ENCODE data around the gene DPH3. TPM values are rescaled to one million over a fixed set of nuclear protein-coding genes. Genes with fewer than 3 reads are reported as not detected.

Gene DPH3
- total and polyA plus RNA-seq, 2 of the 8 experiments (the other 6 are each of a cell fraction or from before 2014, with no cell fraction given), result 9.8 to 40.1 TPM

GRCh38 chr3:16297997-16298885 is 33.5 kb upstream of the DPH3 start:
- Histone ChIP-seq H2AK5ac (ENCODE audit: low read depth, low read length) (0 out of 2 replicates have a peak overlapping the region, but pooled peaks have one; percentile 2), H2BK20ac (ENCODE audit: low read length) (no peak overlapping the region), H3K4me2 (ENCODE audit: insufficient read depth in 1 of 2, low read depth in 2 of 2, low read length in 2 of 2) (no peak overlapping the region), H3K14ac (ENCODE audit: insufficient read length) (no peak overlapping the region), H3K18ac (ENCODE audit: extremely low read depth, low read length) (no peak overlapping the region), H2BK120ac (replicated peaks; ENCODE audit: low read depth, low read length) (no peak overlapping the region), H3K36me3 (ENCODE audit: control insufficient read depth in 2 of 4, insufficient read depth in 4 of 4, low read length in 3 of 4) (peaks cover 0 to 33% (median 12%) of the 10 kb centered on the region in 4 experiments; a peak in 5 of 8 replicates), H3K4me3 (ENCODE audit: extremely low read depth in 1 of 4, insufficient read depth in 2 of 4, low read depth in 3 of 4, low read length in 4 of 4) (no peak overlapping the region), H4K5ac (ENCODE audit: insufficient read length, low read depth, low read length) (no peak overlapping the region), H4K8ac (ENCODE audit: extremely low read depth, insufficient read depth, low read length) (no peak overlapping the region), H2BK12ac (ENCODE audit: low read depth, low read length) (no peak overlapping the region), H3K79me1 (ENCODE audit: low read depth, low read length) (no peaks in the 10 kb centered on the region), H3K23me2 (ENCODE audit: low read depth, low read length) (no peaks in the 10 kb centered on the region), H4K20me1 (replicated peaks in 1 of 2; ENCODE audit: control insufficient read depth in 1 of 2, insufficient read depth in 2 of 2, low read length in 2 of 2) (no peaks in the 10 kb centered on the region), H3K4ac (replicated peaks; ENCODE audit: insufficient read length, low read depth, low read length) (no peak overlapping the region), H4K91ac (replicated peaks; ENCODE audit: insufficient read length, low read length) (no peak overlapping the region), H3K56ac (replicated peaks; ENCODE audit: insufficient read length, low read depth, low read length) (no peak overlapping the region), H2BK15ac (ENCODE audit: low read length) (no peak overlapping the region), H3K4me1 (replicated peaks in 1 of 4; ENCODE audit: control insufficient read depth in 3 of 4, insufficient read depth in 4 of 4, low read length in 3 of 4) (peaks cover 7 to 23% (median 19%) of the 10 kb centered on the region in 4 experiments; a peak in 6 of 7 replicates), H2BK5ac (ENCODE audit: low read depth, low read length) (no peak overlapping the region), H3K79me2 (ENCODE audit: control insufficient read depth in 1 of 2, insufficient read depth in 2 of 2, low read length in 2 of 2) (peaks cover 0 to 5% of the 10 kb centered on the region in 2 experiments; a peak in 1 of 4 replicates), H2AFZ (ENCODE audit: low read length) (no peak overlapping the region), H3K27me3 (replicated peaks in 1 of 4; ENCODE audit: control insufficient read depth in 3 of 4, extremely low read depth in 1 of 4, insufficient read depth in 3 of 4, low read length in 3 of 4) (no peaks in the 10 kb centered on the region), H3K23ac (ENCODE audit: insufficient read length) (no peak overlapping the region), H3K9me3 (ENCODE audit: insufficient read depth in 2 of 2, low read depth in 1 of 2, low read length in 1 of 2) (peaks cover 0 to 4% of the 10 kb centered on the region in 2 experiments; a peak in 1 of 4 replicates), H3K27ac (ENCODE audit: low read depth, low read length) (no peak overlapping the region), H3K9ac (replicated peaks in 1 of 4; ENCODE audit: extremely low read depth in 1 of 4, low read depth in 3 of 4, low read length in 3 of 4) (no peak overlapping the region)
- ChIA-PET POLR2A (ENCODE audit: partially characterized antibody) (no interaction called here), CTCF (ENCODE audit: partially characterized antibody) (interaction anchor here (0.7 to 1.0 kb wide), 6 partner anchors 8 to 220 kb away, joined by 3 to 4 read pairs (median 3); no protein-coding TSS in a partner anchor)
- DNase-seq (ENCODE audit: low read depth in 1 of 2, low spot score in 2 of 2), result no peak
- no peak for FAIRE-seq
- WGBS, 2 experiments (ENCODE audit: extremely low coverage in 1 of 2, insufficient coverage in 1 of 2, insufficient read length in 1 of 2, insufficient replicate concordance in 2 of 2, low coverage in 1 of 2, low lambda C conversion rate in 2 of 2, missing lambda C conversion rate in 1 of 2), result 86% methylated on average over 9 of the region's 9 CpGs; no CpG with 5 or more reads in 1 of the 2 experiments
- TF ChIP-seq RXRA (IDR thresholded peaks at IDR 0.05; ENCODE audit: insufficient read depth, low read depth, low read length) (no peak), CTBP2 (IDR thresholded peaks at IDR 0.05; ENCODE audit: borderline replicate concordance, insufficient read depth, insufficient read length, low read length) (no peak), KDM5A (IDR thresholded peaks at IDR 0.05; ENCODE audit: low read length) (no peak), KDM1A (IDR thresholded peaks at IDR 0.05; ENCODE audit: borderline replicate concordance, low read length) (no peak), NANOG (IDR thresholded peaks at IDR 0.05; ENCODE audit: insufficient read depth, low read depth, low read length, poor library complexity, severe bottlenecking) (no peak), E2F6 (IDR thresholded peaks at IDR 0.05) (no peak), CEBPB (IDR thresholded peaks at IDR 0.05; ENCODE audit: low read depth, low read length) (no peak), PHF8 (conservative IDR thresholded peaks at IDR 0.05; ENCODE audit: low read depth, low read length) (no peak), RBBP5 (IDR thresholded peaks at IDR 0.05; ENCODE audit: borderline replicate concordance, low read depth, low read length) (no peak), YY1 (IDR thresholded peaks at IDR 0.05; ENCODE audit: low read depth, low read length) (no peak), TAF1 (IDR thresholded peaks at IDR 0.05; ENCODE audit: low read depth, low read length) (no peak)
